C4-2B (cell line): ENCODE measurements around the gene CD93.

ENCODE experiments used
- H3K27ac ChIP-seq: fragments of 450-650 bp; 2 replicates; pipeline ENCODE4 v1.5.1; 2017
- ZFX ChIP-seq: fragments of 450-650 bp; IDR thresholded peaks from 2 replicates; pipeline ENCODE4 v1.6.1; 2017
- TF ChIP-seq, protein P1 (sequence below): fragments of 450-650 bp; conservative IDR thresholded peaks from 2 replicates; pipeline ENCODE4 v1.5.1; 2017; ENCODE audit warnings: mild to moderate bottlenecking

The CD93 gene

DNA sequence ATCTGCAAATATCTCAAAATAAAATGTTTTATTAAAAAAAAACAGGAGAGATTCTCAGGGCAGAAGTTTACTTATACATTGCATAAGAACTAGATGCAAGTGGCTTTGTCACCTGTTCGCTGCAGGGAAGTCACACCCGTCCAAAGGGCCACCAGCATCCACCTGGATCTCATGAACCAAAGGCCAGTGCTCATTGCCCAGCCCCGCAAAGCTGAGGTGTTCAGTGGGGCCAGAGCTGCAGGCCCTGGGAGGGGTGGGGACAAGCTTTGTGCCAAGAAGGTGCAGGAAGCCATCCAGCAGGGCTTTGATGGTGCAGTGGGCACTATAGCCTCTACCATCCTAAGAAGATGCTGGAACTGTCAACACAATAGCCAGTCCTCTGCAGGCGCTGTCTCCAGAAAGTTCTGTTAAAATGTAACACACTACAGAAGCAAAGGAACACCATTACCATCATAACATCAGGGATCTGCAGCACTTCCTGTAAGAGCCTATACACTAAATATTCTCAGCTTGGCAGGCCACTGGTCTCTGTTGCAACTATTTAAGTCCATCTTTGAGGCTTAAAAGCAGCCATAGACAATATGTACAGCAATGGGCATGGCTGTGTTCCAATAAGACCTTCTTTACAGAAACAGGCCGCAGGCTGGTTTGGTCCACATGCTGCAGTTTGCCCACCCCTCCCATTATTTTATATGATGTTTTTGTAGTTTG is 15.7 kb upstream of the CD93 start:
- TF ChIP-seq, protein P1, sequence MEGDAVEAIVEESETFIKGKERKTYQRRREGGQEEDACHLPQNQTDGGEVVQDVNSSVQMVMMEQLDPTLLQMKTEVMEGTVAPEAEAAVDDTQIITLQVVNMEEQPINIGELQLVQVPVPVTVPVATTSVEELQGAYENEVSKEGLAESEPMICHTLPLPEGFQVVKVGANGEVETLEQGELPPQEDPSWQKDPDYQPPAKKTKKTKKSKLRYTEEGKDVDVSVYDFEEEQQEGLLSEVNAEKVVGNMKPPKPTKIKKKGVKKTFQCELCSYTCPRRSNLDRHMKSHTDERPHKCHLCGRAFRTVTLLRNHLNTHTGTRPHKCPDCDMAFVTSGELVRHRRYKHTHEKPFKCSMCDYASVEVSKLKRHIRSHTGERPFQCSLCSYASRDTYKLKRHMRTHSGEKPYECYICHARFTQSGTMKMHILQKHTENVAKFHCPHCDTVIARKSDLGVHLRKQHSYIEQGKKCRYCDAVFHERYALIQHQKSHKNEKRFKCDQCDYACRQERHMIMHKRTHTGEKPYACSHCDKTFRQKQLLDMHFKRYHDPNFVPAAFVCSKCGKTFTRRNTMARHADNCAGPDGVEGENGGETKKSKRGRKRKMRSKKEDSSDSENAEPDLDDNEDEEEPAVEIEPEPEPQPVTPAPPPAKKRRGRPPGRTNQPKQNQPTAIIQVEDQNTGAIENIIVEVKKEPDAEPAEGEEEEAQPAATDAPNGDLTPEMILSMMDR, result no peak
- no peak for TF ChIP-seq ZFX
- H3K27ac ChIP-seq, result no peak overlapping the region

DNA sequence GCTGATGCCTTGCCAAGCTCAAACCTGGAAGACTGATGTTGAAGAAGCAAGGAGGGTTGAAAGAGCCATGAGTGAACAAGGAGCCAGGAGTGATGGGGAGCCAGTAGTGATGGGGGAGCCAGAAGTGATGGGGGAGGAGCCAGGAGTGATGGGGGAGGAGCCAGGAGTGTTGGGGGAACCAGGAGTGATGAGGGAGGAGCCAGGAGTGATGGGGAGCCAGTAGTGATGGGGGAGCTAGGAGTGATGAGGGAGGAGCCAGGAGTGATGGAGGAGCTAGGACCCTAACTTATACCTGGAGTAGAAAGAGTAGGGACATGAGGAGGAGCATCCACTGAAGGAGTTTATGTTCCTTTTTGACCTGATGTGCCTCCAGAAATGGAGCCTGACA is 14.6 kb upstream of the CD93 start:
- peak overlapping the region; percentile 47 for H3K27ac ChIP-seq
- TF ChIP-seq ZFX, result no peak
- TF ChIP-seq, protein P1, result no peak

DNA sequence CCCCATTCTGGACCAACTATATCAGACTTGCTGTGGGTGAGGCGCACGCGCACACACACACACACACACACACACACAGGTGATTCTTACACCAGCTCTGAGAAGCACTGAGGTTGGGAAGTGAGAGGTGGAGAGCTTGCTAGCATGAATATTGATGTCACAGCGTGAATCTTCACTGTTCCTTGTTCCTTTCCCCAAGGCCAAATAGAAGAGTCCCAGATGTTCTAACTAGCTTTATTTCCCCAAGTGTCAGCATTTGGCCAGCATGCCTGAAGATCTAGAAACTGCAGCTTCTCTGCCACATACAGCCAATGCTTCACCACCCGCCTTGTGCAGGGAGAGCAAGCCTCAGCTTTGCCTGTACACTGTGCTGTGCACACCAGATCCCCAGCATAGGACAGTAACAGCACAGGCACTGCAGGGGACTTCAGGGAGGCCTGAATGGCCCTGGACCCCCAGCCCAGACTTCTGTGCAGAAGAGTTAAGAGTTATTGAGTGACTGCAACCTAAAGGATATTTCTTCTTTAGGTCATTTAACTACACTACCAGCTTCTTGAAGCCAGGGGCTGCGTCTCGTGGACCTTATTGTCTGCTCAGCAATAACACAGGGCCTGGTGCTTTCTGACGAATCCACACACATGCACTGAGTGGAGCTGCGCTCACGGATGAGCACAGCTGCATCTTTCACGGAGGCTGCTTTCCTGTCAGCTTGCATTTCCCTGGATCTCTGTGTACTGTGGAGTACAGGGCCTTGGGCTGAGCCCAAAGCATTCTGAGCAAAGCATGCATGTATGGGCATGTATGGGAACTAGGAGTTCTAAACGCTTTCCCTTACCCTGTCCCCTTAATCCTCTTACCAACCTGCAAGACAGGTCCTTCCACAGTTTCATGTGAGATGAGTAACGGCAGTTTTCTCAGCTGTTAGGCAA is 13.9 kb upstream of the CD93 start:
- peak overlapping the region; percentile 47 for H3K27ac ChIP-seq
- TF ChIP-seq ZFX, result no peak
- TF ChIP-seq, protein P1, result no peak

DNA sequence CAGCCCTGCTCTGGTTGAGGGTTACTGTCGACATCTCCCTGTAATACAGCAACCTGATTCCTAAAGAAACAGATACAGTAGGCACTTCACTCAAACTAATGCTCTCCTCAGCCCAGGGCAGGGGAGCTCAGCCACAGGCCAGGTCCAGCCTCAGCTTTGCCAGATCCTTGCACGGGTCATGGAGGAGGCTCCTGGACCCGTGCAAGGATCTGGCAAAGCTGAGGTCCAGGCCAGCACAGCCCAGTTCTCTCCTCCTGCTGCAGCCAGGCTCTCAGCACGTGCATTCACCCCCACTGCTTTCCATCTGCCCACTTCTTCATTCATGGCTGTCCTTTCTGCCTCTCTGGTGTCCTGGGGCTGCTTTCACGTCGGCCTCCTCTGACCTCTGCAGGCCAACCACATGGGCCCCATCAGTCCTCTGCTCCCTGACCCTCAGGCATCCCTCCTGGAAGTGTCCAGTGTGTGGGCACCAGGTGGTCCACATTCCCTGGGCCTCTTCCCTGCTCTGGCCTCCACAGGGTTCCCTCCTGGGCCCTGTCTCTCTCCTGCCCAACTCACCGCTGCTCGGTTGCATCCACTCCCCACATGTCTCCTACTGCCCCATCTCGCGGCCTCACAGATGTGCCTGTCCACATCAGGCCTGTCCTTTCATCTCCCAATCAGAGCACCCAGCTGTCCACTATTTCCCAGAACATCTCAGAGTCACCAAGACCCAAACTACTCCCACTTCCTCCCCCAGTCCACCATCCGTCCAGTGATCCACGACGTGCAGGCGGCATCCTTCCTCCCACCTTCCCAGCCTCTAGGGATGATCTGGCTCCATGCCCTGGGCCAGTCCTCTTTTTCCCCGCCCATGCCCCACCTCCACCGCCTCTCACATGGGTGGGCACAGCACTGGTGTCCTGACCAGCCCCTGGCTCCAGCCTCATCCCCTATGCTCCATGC is 11.8 kb upstream of the CD93 start:
- TF ChIP-seq, protein P1, result no peak
- no peak for TF ChIP-seq ZFX

DNA sequence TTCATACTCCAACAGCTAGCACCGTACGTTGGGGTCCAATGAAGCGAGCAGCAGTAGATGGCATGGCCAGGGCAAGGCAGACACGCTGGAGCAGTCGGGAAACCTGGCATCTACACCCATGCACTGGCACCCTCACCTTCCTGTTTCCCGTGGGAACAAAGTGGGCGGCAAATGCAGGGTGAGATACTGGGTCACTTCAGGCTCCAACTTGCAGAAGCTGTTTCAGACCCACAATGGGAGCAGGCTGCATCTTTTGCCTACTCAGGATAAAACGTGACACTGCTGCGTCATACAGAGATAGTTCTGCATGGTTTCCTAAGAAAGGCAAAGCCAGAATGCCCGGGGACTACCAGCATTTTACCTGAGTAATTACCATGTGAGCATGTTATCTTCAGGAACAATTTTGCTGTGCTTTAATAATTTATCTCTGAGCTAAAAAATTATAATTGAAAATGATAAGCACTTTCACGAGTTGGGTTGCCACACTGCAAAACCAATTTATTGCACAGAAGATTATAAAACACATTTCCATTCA is 10.9 kb upstream of the CD93 start:
- TF ChIP-seq, protein P1, result no peak
- no peak for TF ChIP-seq ZFX
- H3K27ac ChIP-seq, result no peak overlapping the region

More for the DNA sequence above, 11.8 kb upstream of the CD93 start:
- no peak overlapping the region for H3K27ac ChIP-seq

DNA sequence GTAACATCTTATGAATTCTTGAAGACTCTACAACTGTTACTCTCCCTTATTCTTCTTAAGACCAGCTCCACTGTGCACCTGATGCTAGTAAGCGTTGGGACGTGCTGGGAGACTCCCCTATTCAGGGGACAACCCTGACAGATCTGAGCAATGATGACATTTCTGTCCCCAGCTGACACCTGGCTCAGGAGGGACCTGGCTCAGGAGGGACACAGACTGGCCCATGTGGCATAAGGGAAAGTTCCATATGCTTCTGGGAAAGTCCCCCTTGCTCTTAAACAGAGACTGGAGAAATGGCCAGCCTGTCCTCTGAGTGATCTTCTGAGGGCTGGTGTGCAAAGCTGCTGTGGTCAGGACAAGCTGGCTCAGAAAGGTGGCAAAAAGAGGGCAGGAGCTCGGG is 10.0 kb upstream of the CD93 start:
- TF ChIP-seq, protein P1, result no peak
- TF ChIP-seq ZFX, result no peak
- no peak overlapping the region for H3K27ac ChIP-seq
